IMR-90 (cell line): ENCODE data around the gene ITPKB. TPM values are rescaled to one million over a fixed set of nuclear protein-coding genes. Genes with fewer than 3 reads are reported as not detected.

ENCODE experiments used
- ATAC-seq: fragments of 200-7000 bp; cut with Tn5 transposase; 2 replicates; pipeline ENCODE4 v1.9.1; 2020; ENCODE audit warnings: low read depth, mild to moderate bottlenecking, moderate library complexity
- BruUV-seq: library from RNA; stranded (reverse); fragments of 400-500 nt; replicated peaks from 2 replicates; lab custom pipeline; 2021; lab: Mats Ljungman, UMichigan
- CTCF ChIA-PET: fragments of 300-600 bp; formaldehyde crosslinking; extraction: SDS; loops from one replicate; lab custom pipeline; 2021; ENCODE audit warnings: antibody characterized with exemption; lab: Yijun Ruan, JAX
- POLR2A ChIA-PET: fragments of 300-600 bp; sonication (Branson Sonifier 250); formaldehyde crosslinking; loops from one replicate; lab custom pipeline; 2022; ENCODE audit warnings: antibody characterized with exemption; ENCODE audit not compliant: unreplicated experiment; lab: Charles Lee
- DNase-seq: peaks from one replicate; pipeline ENCODE4 v3.0.0; 2013
- H2AFZ ChIP-seq: replicated peaks from 2 replicates; pipeline ENCODE3; 2013; ENCODE audit warnings: low read length, mild to moderate bottlenecking; ENCODE audit not compliant: poor library complexity
- H2AK5ac ChIP-seq: 2 replicates; pipeline ENCODE4 v1.6.1; 2013; ENCODE audit warnings: low read depth, low read length, inconsistent platforms
- H2AK9ac ChIP-seq: replicated peaks from 2 replicates; pipeline ENCODE3; 2013; ENCODE audit warnings: mild to moderate bottlenecking, low read depth, low read length, moderate library complexity; ENCODE audit not compliant: poor library complexity
- H2BK120ac ChIP-seq: 2 replicates; pipeline ENCODE4 v1.6.1; 2013; ENCODE audit warnings: low read depth, low read length, inconsistent platforms
- H2BK15ac ChIP-seq: 3 replicates; pipeline ENCODE4 v1.6.1; 2013; ENCODE audit warnings: low read depth, low read length, inconsistent platforms
- H2BK20ac ChIP-seq: 2 replicates; pipeline ENCODE4 v1.6.1; 2013; ENCODE audit warnings: low read depth, mild to moderate bottlenecking, inconsistent platforms, low read length, moderate library complexity
- H2BK5ac ChIP-seq: 2 replicates; pipeline ENCODE4 v1.6.1; 2013; ENCODE audit warnings: mild to moderate bottlenecking, low read depth, low read length, inconsistent platforms; ENCODE audit not compliant: poor library complexity, severe bottlenecking
- H3K14ac ChIP-seq: replicated peaks from 2 replicates; pipeline ENCODE4 v1.6.1; 2013; ENCODE audit warnings: low read depth, low read length, inconsistent platforms
- H3K18ac ChIP-seq: 2 replicates; pipeline ENCODE4 v1.6.1; 2013; ENCODE audit warnings: low read depth, low read length, control low read depth
- H3K23ac ChIP-seq: 2 replicates; pipeline ENCODE4 v1.6.1; 2013; ENCODE audit warnings: low read depth, low read length, inconsistent platforms
- H3K27ac ChIP-seq: 2 replicates; pipeline ENCODE4 v1.5.1; 2013; ENCODE audit warnings: mild to moderate bottlenecking, control low read depth, low read length; ENCODE audit not compliant: insufficient read depth
- H3K27me3 ChIP-seq: 2 replicates; pipeline ENCODE4 v1.6.1; 2013; ENCODE audit warnings: low read length; ENCODE audit not compliant: control insufficient read depth, insufficient read depth
- H3K36me3 ChIP-seq: 2 replicates; pipeline ENCODE4 v1.6.1; 2013; ENCODE audit warnings: low read length, mixed read lengths; ENCODE audit not compliant: control insufficient read depth, insufficient read depth
- H3K4ac ChIP-seq: 2 replicates; pipeline ENCODE4 v1.6.1; 2013; ENCODE audit warnings: low read depth, low read length, inconsistent platforms
- H3K4me1 ChIP-seq: 2 replicates; pipeline ENCODE4 v1.6.1; 2013; ENCODE audit warnings: low read length, mixed read lengths; ENCODE audit not compliant: control insufficient read depth, insufficient read depth
- H3K4me2 ChIP-seq: 2 replicates; pipeline ENCODE4 v1.6.1; 2013; ENCODE audit warnings: low read depth, mild to moderate bottlenecking, control low read depth, low read length, moderate library complexity
- H3K4me3 ChIP-seq: 2 replicates; pipeline ENCODE4 v1.5.1; 2013; ENCODE audit warnings: low read depth, mild to moderate bottlenecking, control low read depth, low read length, moderate library complexity; ENCODE audit not compliant: insufficient read depth
- H3K56ac ChIP-seq: 2 replicates; pipeline ENCODE4 v1.6.1; 2013; ENCODE audit warnings: low read length, inconsistent platforms; ENCODE audit not compliant: insufficient read depth; ENCODE audit errors: extremely low read depth
- H3K79me1 ChIP-seq, 2 experiments: 2 replicates each; pipeline ENCODE4 v1.6.1; 2013; ENCODE audit warnings: low read length in 2 of 2, inconsistent platforms in 1 of 2, low read depth in 1 of 2
- H3K9ac ChIP-seq: 2 replicates; pipeline ENCODE4 v1.6.1; 2013; ENCODE audit warnings: low read depth, low read length, control low read depth
- H3K9me1 ChIP-seq: 2 replicates; pipeline ENCODE4 v1.6.1; 2013; ENCODE audit warnings: low read length, inconsistent platforms; ENCODE audit not compliant: insufficient read depth
- H3K9me3 ChIP-seq: 2 replicates; pipeline ENCODE4 v1.6.1; 2013; ENCODE audit warnings: low read length; ENCODE audit not compliant: control insufficient read depth, insufficient read depth
- H4K20me1 ChIP-seq: 2 replicates; pipeline ENCODE4 v1.6.1; 2013; ENCODE audit warnings: low read length, inconsistent platforms; ENCODE audit not compliant: insufficient read depth
- H4K5ac ChIP-seq: 2 replicates; pipeline ENCODE4 v1.6.1; 2013; ENCODE audit warnings: mild to moderate bottlenecking, low read depth, low read length, control low read depth
- H4K8ac ChIP-seq, 2 experiments: 2 replicates each; pipeline ENCODE4 v1.6.1; 2013; ENCODE audit warnings: low read depth in 2 of 2, low read length in 2 of 2, control low read depth in 1 of 2, inconsistent platforms in 1 of 2
- H4K91ac ChIP-seq: 2 replicates; pipeline ENCODE4 v1.6.1; 2013; ENCODE audit warnings: low read depth, low read length, inconsistent platforms; ENCODE audit not compliant: insufficient read depth
- BHLHE40 ChIP-seq: fragments of 150-350 bp; IDR thresholded peaks from 2 replicates; pipeline ENCODE4 v1.6.1; 2016; ENCODE audit warnings: mild to moderate bottlenecking, low read depth, low read length
- CEBPB ChIP-seq: IDR thresholded peaks from 2 replicates; pipeline ENCODE4 v1.6.1; 2012; ENCODE audit warnings: low read depth, low read length, improper control_type of control experiment
- CHD1 ChIP-seq: IDR thresholded peaks from 2 replicates; pipeline ENCODE4 v1.6.1; 2012; ENCODE audit warnings: low read depth, low read length, improper control_type of control experiment
- CTCF ChIP-seq: conservative IDR thresholded peaks from 2 replicates; pipeline ENCODE4 v1.5.1; 2012; ENCODE audit warnings: mild to moderate bottlenecking, low read depth, low read length, improper control_type of control experiment
- ELK1 ChIP-seq: fragments of 150-350 bp; IDR thresholded peaks from 2 replicates; pipeline ENCODE4 v1.6.1; 2016; ENCODE audit warnings: low read depth, mild to moderate bottlenecking, low read length, moderate library complexity, borderline replicate concordance
- FOS ChIP-seq: fragments of 150-350 bp; IDR thresholded peaks from 2 replicates; pipeline ENCODE4 v1.6.1; 2016; ENCODE audit warnings: low read depth, low read length
- MAFK ChIP-seq: IDR thresholded peaks from 2 replicates; pipeline ENCODE4 v1.6.1; 2012; ENCODE audit warnings: low read depth, low read length, improper control_type of control experiment
- MAZ ChIP-seq: IDR thresholded peaks from 2 replicates; pipeline ENCODE4 v1.6.1; 2012; ENCODE audit warnings: low read depth, mild to moderate bottlenecking, low read length, improper control_type of control experiment, moderate library complexity, borderline replicate concordance
- MXI1 ChIP-seq: IDR thresholded peaks from 2 replicates; pipeline ENCODE4 v1.6.1; 2012; ENCODE audit warnings: low read depth, mild to moderate bottlenecking, low read length, moderate library complexity, borderline replicate concordance
- NFE2L2 ChIP-seq: fragments of 150-350 bp; IDR thresholded peaks from 2 replicates; pipeline ENCODE4 v1.6.1; 2016; ENCODE audit warnings: low read depth, mild to moderate bottlenecking, low read length
- POLR2A ChIP-seq: IDR thresholded peaks from 2 replicates; pipeline ENCODE4 v1.6.1; 2012; ENCODE audit warnings: mild to moderate bottlenecking, low read depth, low read length
- RAD21 ChIP-seq: IDR thresholded peaks from 2 replicates; pipeline ENCODE4 v1.6.1; 2012; ENCODE audit warnings: low read length, improper control_type of control experiment
- RCOR1 ChIP-seq: IDR thresholded peaks from 2 replicates; pipeline ENCODE4 v1.6.1; 2012; ENCODE audit warnings: mild to moderate bottlenecking, low read length, improper control_type of control experiment; ENCODE audit not compliant: insufficient replicate concordance
- RFX5 ChIP-seq: IDR thresholded peaks from 2 replicates; pipeline ENCODE4 v1.8.0; 2012; ENCODE audit warnings: low read depth, mild to moderate bottlenecking, low read length, moderate library complexity
- SMC3 ChIP-seq: fragments of 150-350 bp; IDR thresholded peaks from 2 replicates; pipeline ENCODE4 v1.6.1; 2016; ENCODE audit warnings: low read depth, mild to moderate bottlenecking, antibody characterized with exemption, low read length, moderate library complexity
- USF2 ChIP-seq: fragments of 150-350 bp; IDR thresholded peaks from 2 replicates; pipeline ENCODE4 v1.6.1; 2017; ENCODE audit warnings: mild to moderate bottlenecking, antibody characterized with exemption, low read length, low read depth
- WGBS, 2 experiments: methylation state at CpG; one replicate each; pipeline versions ENCODE4 v1.1.5 to v1.1.7; 2013; ENCODE audit warnings: missing lambda C conversion rate in 2 of 2; ENCODE audit not compliant: insufficient read length in 1 of 2; ENCODE audit errors: extremely low coverage in 2 of 2; 5-methylcytosine and 5-hydroxymethylcytosine counted together
- dilution Hi-C: fragments of 300-500 bp; cut with HindIII; formaldehyde crosslinking; loops from one replicate; pipeline ENCODE4 v1.14.3; 2018; ENCODE audit warnings: low sequenced_read_pairs; ENCODE audit not compliant: unreplicated experiment
- in situ Hi-C: fragments of 300-500 bp; cut with MboI; formaldehyde crosslinking; loops from 3 replicates; pipeline ENCODE4 v1.14.3; 2019; ENCODE audit warnings: low sequenced_read_pairs, inconsistent platforms, mixed read lengths
- intact Hi-C: fragments of 100-400 bp; cut with micrococcal nuclease; formaldehyde crosslinking; loops from 2 replicates; pipeline ENCODE4 v1.10.0; 2022
- polyA plus RNA-seq, 3 experiments: library from polyadenylated mRNA; depleted of rRNA; stranded (reverse); fragments of >200 nt; gene quantifications; 2 replicates each; pipeline ENCODE4 v1.2.3, GENCODE V29; 2012; ENCODE audit warnings: low replicate concordance in 1 of 3
- total RNA-seq: library from RNA; depleted of rRNA; stranded (reverse); fragments of >200 nt; gene quantifications from 2 replicates; pipeline ENCODE4 v1.2.3, GENCODE V29; 2012

The ITPKB gene
- total and polyA plus RNA-seq, 2 of the 4 experiments (the other 2 are of a cell fraction) = 0.72 to 1.4 TPM

GRCh38 chr1:226638608-226639007 is 100.5 kb downstream of the ITPKB start:
- intact Hi-C loops (no loop called here), dilution Hi-C loops (no loop called here), in situ Hi-C loops (loop anchor here (5.0 to 10.0 kb wide), 3 partner anchors 96 to 796 kb away; partner anchors contain the start of gene ITPKB)
- Histone ChIP-seq H4K5ac (no peak overlapping the region), H2AFZ (no peak overlapping the region), H2AK9ac (no peak overlapping the region), H3K36me3 (no peaks in the 10 kb centered on the region; the same call in 1 of the 2 replicates), H3K27me3 (no peaks in the 10 kb centered on the region), H2BK120ac (no peak overlapping the region), H3K27ac (no peak overlapping the region), H4K20me1 (no peaks in the 10 kb centered on the region), H4K8ac (no peak overlapping the region), H3K4ac (no peak overlapping the region), H3K14ac (no peak overlapping the region), H2BK5ac (no peak overlapping the region), H3K4me1 (peaks cover 8% of the 10 kb centered on the region), H2BK15ac (no peak overlapping the region), H3K18ac (no peak overlapping the region), H3K4me3 (no peak overlapping the region), H3K9me3 (no peaks in the 10 kb centered on the region), H2BK20ac (no peak overlapping the region), H3K9ac (no peak overlapping the region), H3K79me1 (no peaks in the 10 kb centered on the region), H3K9me1 (no peaks in the 10 kb centered on the region; the same call in 1 of the 2 replicates), H3K23ac (no peak overlapping the region), H4K91ac (no peak overlapping the region), H3K4me2 (no peak overlapping the region), H3K56ac (no peak overlapping the region), H2AK5ac (no peak overlapping the region)
- ATAC-seq = no peak
- ChIA-PET CTCF (interaction anchor here (0.6 kb wide), 1 partner anchor 660 kb away, joined by 3 read pairs; no protein-coding TSS in a partner anchor), POLR2A (no interaction called here)
- BruUV-seq = no TSS peak
- TF ChIP-seq POLR2A (no peak), MAFK (no peak), MAZ (no peak), RAD21 (no peak), NFE2L2 (no peak), RFX5 (no peak), USF2 (no peak), RCOR1 (no peak), SMC3 (no peak), FOS (no peak), CHD1 (no peak), MXI1 (no peak), CTCF (no peak), BHLHE40 (no peak), ELK1 (no peak), CEBPB (no peak)
- WGBS, 2 experiments = 82% methylated on average over 7 of the region's 16 CpGs; no CpG with 5 or more reads in 1 of the 2 experiments
- DNase-seq = no peak
